Cardiac muscle cell (in vitro differentiated cells and primary cell): Measurements from ENCODE around the gene DNHD1. TPM values are rescaled to one million over a fixed set of nuclear protein-coding genes. Genes with fewer than 3 reads are reported as not detected.

Experiments used
- DNase-seq, 2 donors: peaks; one replicate each; pipeline versions ENCODE4 v3.0.0 to v3.0.0-alpha.2; 2010 to 2017; ENCODE audit warnings: low read depth in 1 of 2, low spot score in 1 of 2
- H3K27ac ChIP-seq: fragments of 200-600 bp; sonication (generic); 2 replicates; pipeline ENCODE4 v1.5.1; 2016
- H3K27me3 ChIP-seq: fragments of 200-600 bp; sonication (generic); 2 replicates; pipeline ENCODE4 v1.6.0; 2016; ENCODE audit warnings: control low read depth
- H3K36me3 ChIP-seq: fragments of 200-600 bp; sonication (generic); 2 replicates; pipeline ENCODE4 v1.5.1; 2016; ENCODE audit warnings: control low read depth
- H3K4me1 ChIP-seq: fragments of 200-600 bp; sonication (generic); 2 replicates; pipeline ENCODE4 v1.8.1; 2017; ENCODE audit warnings: low read depth, mild to moderate bottlenecking, mixed run types
- H3K4me3 ChIP-seq: fragments of 200-600 bp; sonication (generic); 2 replicates; pipeline ENCODE4 v1.5.1; 2016; ENCODE audit warnings: mild to moderate bottlenecking
- H3K9me3 ChIP-seq: fragments of 200-600 bp; sonication (generic); 2 replicates; pipeline ENCODE4 v1.5.1; 2017; ENCODE audit warnings: low read depth, mild to moderate bottlenecking, control low read depth
- CTCF ChIP-seq: IDR thresholded peaks from 2 replicates; pipeline ENCODE4 v1.5.1; 2012; ENCODE audit warnings: low read depth, mild to moderate bottlenecking, low read length
- polyA plus RNA-seq: library from polyadenylated mRNA; unstranded; fragments of >200 nt; fragmentation: Nextera tagmentation; extraction: Ambion mirVana; gene quantifications from 2 replicates; pipeline ENCODE4 v1.2.1, GENCODE V29; 2016
- total RNA-seq: library from RNA; depleted of rRNA; stranded (reverse); fragments of >200 nt; gene quantifications from 2 replicates; pipeline ENCODE4 v1.2.3, GENCODE V29; 2016

The DNHD1 gene
- total and polyA plus RNA-seq, 2 experiments from 2014 or later: 8.8 to 24.5 TPM

GRCh38 chr11:6599881-6600390 lies 102.9 kb downstream of the DNHD1 start:
- no peak for DNase-seq
- H3K27ac ChIP-seq: no peak overlapping the region
- H3K4me1 ChIP-seq: peaks cover 25% of the 10 kb centered on the region
- no peak overlapping the region for H3K4me3 ChIP-seq
- no peaks in the 10 kb centered on the region for H3K9me3 ChIP-seq
- no peak for TF ChIP-seq CTCF
- no peaks in the 10 kb centered on the region for H3K27me3 ChIP-seq
- peaks cover 21% of the 10 kb centered on the region for H3K36me3 ChIP-seq

DNA sequence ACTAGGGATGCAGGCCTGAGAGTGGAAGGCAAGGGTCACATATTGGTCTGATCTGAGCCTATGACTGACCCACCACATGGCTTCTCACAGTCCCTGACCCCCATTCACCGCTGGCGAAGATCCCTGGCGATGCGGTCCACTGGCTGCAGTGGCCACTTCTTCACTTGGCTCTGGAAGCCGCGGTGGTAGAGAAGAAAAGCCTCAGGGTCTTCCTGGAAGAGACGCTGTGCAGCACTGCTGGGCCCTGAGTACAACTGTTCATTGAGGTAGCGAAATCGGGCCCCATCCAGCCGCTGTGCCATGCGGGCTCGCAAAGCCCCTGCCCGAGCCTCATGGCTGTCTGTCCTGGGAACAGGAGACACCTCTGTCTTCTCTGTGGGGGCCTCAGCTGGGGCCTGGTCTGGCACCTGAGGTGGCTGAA lies 104.0 kb downstream of the DNHD1 start:
- DNase-seq: no peak
- Histone ChIP-seq H3K27ac (no peak overlapping the region), H3K36me3 (peaks cover 21% of the 10 kb centered on the region), H3K27me3 (no peaks in the 10 kb centered on the region), H3K9me3 (no peaks in the 10 kb centered on the region), H3K4me3 (no peak overlapping the region), H3K4me1 (peaks cover 34% of the 10 kb centered on the region)
- TF ChIP-seq CTCF: no peak

DNA sequence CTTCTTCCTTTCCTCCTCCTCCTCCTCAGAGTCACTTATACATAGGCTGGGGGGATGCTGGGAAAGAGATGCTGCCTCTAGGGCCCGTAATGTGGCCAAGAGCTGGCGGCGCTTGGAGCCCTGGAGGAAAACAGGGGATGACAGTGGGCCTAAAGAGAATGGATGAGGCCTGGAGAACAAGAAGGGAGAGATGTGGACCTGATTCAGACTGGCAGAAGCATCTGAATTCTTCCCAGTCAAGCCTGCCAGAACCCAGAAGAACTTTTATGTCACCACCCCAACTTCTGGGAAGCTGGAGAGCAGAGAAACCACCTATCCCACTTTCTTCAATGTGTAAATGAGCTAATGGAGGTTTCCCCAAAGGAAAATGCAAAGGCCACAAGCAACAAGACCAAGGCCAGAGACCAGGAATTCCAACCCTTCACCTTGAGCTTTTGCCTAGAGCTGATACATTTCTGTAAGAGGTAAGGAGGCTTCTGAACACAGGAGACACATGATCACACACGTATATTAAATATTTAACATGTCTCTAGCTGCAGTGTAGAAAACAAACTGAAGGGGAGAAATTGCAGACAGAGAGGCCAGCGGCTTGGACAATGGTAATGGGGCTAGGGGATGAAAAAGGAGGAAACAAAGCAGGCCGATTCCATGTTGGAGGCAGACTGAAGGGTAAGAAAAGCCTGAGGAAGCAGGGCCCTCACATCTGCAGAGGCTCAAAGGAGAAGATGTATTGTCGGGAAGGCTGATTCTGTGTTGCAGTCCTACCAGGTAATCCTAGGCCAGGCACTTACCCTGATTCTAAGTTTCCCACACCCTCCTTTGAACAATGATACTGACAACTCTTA lies 105.2 kb downstream of the DNHD1 start:
- Histone ChIP-seq H3K9me3 (no peaks in the 10 kb centered on the region), H3K36me3 (peaks cover 21% of the 10 kb centered on the region), H3K4me3 (peak overlapping the region; percentile 63), H3K4me1 (peaks cover 37% of the 10 kb centered on the region), H3K27me3 (no peaks in the 10 kb centered on the region), H3K27ac (peak overlapping the region; percentile 99)
- TF ChIP-seq CTCF: no peak
- DNase-seq: no peak

GRCh38 chr11:6603287-6604080 lies 106.4 kb downstream of the DNHD1 start, which contains the start of the genes ILK and RRP8:
TSS of gene ILK (plus strand) at chr11:6603774. CDS start at chr11:6604272, 498 bp downstream.
TSS of gene RRP8 (minus strand) at chr11:6603616. CDS start at chr11:6603502, 114 bp downstream.
- H3K4me1 ChIP-seq: peaks cover 34% of the 10 kb centered on the region
- DNase-seq: peak; percentile 93 to 96
- H3K9me3 ChIP-seq: no peaks in the 10 kb centered on the region
- peaks cover 28% of the 10 kb centered on the region for H3K36me3 ChIP-seq
- TF ChIP-seq CTCF: no peak
- peak within 1 kb of the TSS; percentile 63 for H3K4me3 ChIP-seq
- peak within 1 kb of the TSS; percentile 99 for H3K27ac ChIP-seq
- H3K27me3 ChIP-seq: no peaks in the 10 kb centered on the region

DNA sequence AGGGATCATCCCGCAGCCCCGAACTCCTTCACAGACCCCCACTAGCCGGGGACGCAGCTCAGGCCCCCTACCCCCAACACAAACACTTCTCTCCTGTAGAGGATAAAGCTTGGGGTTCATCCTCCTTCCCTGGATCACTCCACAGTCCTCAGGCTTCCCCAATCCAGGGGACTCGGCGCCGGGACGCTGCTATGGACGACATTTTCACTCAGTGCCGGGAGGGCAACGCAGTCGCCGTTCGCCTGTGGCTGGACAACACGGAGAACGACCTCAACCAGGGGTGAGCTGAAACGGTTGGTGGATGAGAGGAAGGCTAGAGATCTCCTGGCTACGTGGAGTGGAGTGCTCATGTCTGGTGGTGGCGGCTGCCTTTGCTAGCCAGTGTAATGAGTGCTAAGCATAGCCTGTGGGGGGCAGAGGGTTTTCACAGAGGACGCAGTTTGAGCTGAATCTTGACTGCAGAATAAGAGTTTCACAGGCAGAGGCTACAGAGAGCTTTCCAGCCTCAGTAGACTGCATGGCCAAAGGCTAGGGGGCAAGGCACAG lies 107.1 kb downstream of the DNHD1 start:
- Histone ChIP-seq H3K4me3 (peak overlapping the region; percentile 63), H3K9me3 (no peaks in the 10 kb centered on the region), H3K4me1 (peaks cover 31% of the 10 kb centered on the region), H3K27me3 (no peaks in the 10 kb centered on the region), H3K27ac (peak overlapping the region; percentile 99), H3K36me3 (peaks cover 34% of the 10 kb centered on the region)
- peak; percentile 25 for TF ChIP-seq CTCF
- DNase-seq: peak; percentile 76 to 82
